CD14-positive monocyte (primary cell): Measurements from ENCODE around the gene CCDC106. TPM values are rescaled to one million over a fixed set of nuclear protein-coding genes. Genes with fewer than 3 reads are reported as not detected.

ENCODE experiments used
- DNase-seq, 3 donors: peaks; one replicate each; pipeline ENCODE4 v3.0.0-alpha.2; 2011 to 2022
- H2AFZ ChIP-seq: 2 replicates; pipeline ENCODE4 v1.6.0; 2012; ENCODE audit warnings: mild to moderate bottlenecking, low read depth, low read length, inconsistent platforms; ENCODE audit not compliant: insufficient read depth, poor library complexity, severe bottlenecking
- H3K27ac ChIP-seq, 2 donors: 1 replicate in 1 of 2; 2 replicates in 1 of 2; pipeline ENCODE4 v1.5.1; 2012 to 2013; ENCODE audit warnings: low read length in 2 of 2, control low read depth in 1 of 2, inconsistent platforms in 1 of 2, low read depth in 1 of 2, mild to moderate bottlenecking in 1 of 2
- H3K27me3 ChIP-seq, 2 donors: one replicate each; pipeline versions ENCODE4 v1.6.0 to v1.6.1; 2011 to 2013; ENCODE audit warnings: low read length in 2 of 2; ENCODE audit not compliant: control insufficient read depth in 2 of 2, insufficient read depth in 2 of 2
- H3K36me3 ChIP-seq, 2 donors: replicated peaks in 1 of 2; 1 replicate in 1 of 2; 2 replicates in 1 of 2; pipeline versions ENCODE4 v1.5.1 to v1.6.1; 2012 to 2013; ENCODE audit warnings: low read length in 2 of 2, control low read depth in 1 of 2, inconsistent platforms in 1 of 2, mild to moderate bottlenecking in 1 of 2; ENCODE audit not compliant: insufficient read depth in 2 of 2, control insufficient read depth in 1 of 2
- H3K4me1 ChIP-seq, 2 donors: 1 replicate in 1 of 2; 2 replicates in 1 of 2; pipeline versions ENCODE4 v1.5.1 to v1.6.1; 2012 to 2013; ENCODE audit warnings: low read length in 2 of 2, control low read depth in 1 of 2, inconsistent platforms in 1 of 2, mild to moderate bottlenecking in 1 of 2, moderate library complexity in 1 of 2; ENCODE audit not compliant: insufficient read depth in 2 of 2, control insufficient read depth in 1 of 2
- H3K4me2 ChIP-seq: replicated peaks from 2 replicates; pipeline ENCODE3; 2012; ENCODE audit warnings: low read length, moderate library complexity, mild to moderate bottlenecking; ENCODE audit not compliant: poor library complexity, severe bottlenecking; ENCODE audit errors: extremely low read depth
- H3K4me3 ChIP-seq, 3 experiments: fragments of 200-600 bp in 1 of 3; sonication (generic) in 1 of 3; replicated peaks in 1 of 3; 1 replicate in 2 of 3; 2 replicates in 1 of 3; pipeline ENCODE4 v1.5.1; 2011 to 2013; ENCODE audit warnings: low read length in 3 of 3, mild to moderate bottlenecking in 3 of 3, control low read depth in 2 of 3, low read depth in 2 of 3, inconsistent platforms in 1 of 3, moderate library complexity in 1 of 3
- H3K79me2 ChIP-seq: 2 replicates; pipeline ENCODE4 v1.6.0; 2012; ENCODE audit warnings: mild to moderate bottlenecking, control low read depth, inconsistent platforms, low read length, moderate library complexity; ENCODE audit not compliant: insufficient read depth
- H3K9ac ChIP-seq: 2 replicates; pipeline ENCODE4 v1.6.0; 2017; ENCODE audit warnings: low read length, mild to moderate bottlenecking; ENCODE audit not compliant: insufficient read depth, poor library complexity, severe bottlenecking
- H3K9me3 ChIP-seq, 2 donors: replicated peaks in 1 of 2; 1 replicate in 1 of 2; 2 replicates in 1 of 2; pipeline versions ENCODE4 v1.5.1 to v1.6.1; 2012 to 2013; ENCODE audit warnings: low read length in 2 of 2, control low read depth in 1 of 2; ENCODE audit not compliant: control insufficient read depth in 1 of 2, insufficient read depth in 1 of 2
- H4K20me1 ChIP-seq: 2 replicates; pipeline ENCODE4 v1.6.0; 2012; ENCODE audit warnings: mild to moderate bottlenecking, low read length, control low read depth, moderate library complexity; ENCODE audit not compliant: insufficient read depth
- H3K27ac Mint-ChIP-seq, 7 donors: one replicate each; pipeline ENCODE4 v1.8.0; 2020; ENCODE audit warnings: mild to moderate bottlenecking in 7 of 7, mixed read lengths in 7 of 7, moderate library complexity in 6 of 7, inconsistent platforms in 2 of 7
- H3K27me3 Mint-ChIP-seq, 3 donors: one replicate each; pipeline ENCODE4 v1.8.0; 2021 to 2022; ENCODE audit warnings: low read depth in 3 of 3, mild to moderate bottlenecking in 3 of 3, mixed read lengths in 3 of 3, moderate library complexity in 3 of 3, inconsistent platforms in 1 of 3
- H3K36me3 Mint-ChIP-seq, 2 donors: one replicate each; pipeline ENCODE4 v1.8.0; 2020; ENCODE audit warnings: mixed read lengths in 2 of 2, inconsistent platforms in 1 of 2, mild to moderate bottlenecking in 1 of 2
- H3K4me1 Mint-ChIP-seq: one replicate; pipeline ENCODE4 v1.8.0; 2020; ENCODE audit warnings: mild to moderate bottlenecking, mixed read lengths
- H3K4me3 Mint-ChIP-seq, 2 donors: one replicate each; pipeline ENCODE4 v1.8.0; 2020; ENCODE audit warnings: mild to moderate bottlenecking in 2 of 2, mixed read lengths in 2 of 2, moderate library complexity in 1 of 2
- H3K9me3 Mint-ChIP-seq, 7 donors: one replicate each; pipeline ENCODE4 v1.8.0; 2020 to 2022; ENCODE audit warnings: mixed read lengths in 7 of 7, mild to moderate bottlenecking in 6 of 7, moderate library complexity in 6 of 7, inconsistent platforms in 2 of 7
- CTCF ChIP-seq: fragments of 200-600 bp; IDR thresholded peaks from one replicate; pipeline ENCODE4 v1.8.0; 2022; ENCODE audit warnings: antibody characterized with exemption, mild to moderate bottlenecking
- WGBS: methylation state at CpG from one replicate; pipeline ENCODE4 v1.1.5; 2013; ENCODE audit warnings: missing lambda C conversion rate; ENCODE audit not compliant: insufficient coverage; 5-methylcytosine and 5-hydroxymethylcytosine counted together
- intact Hi-C, 2 donors: fragments of 100-400 bp; cut with micrococcal nuclease; formaldehyde crosslinking; loops; one replicate each; pipeline versions ENCODE4 v1.15.0 to v1.15.1; 2023
- polyA plus RNA-seq, 3 donors: library from polyadenylated mRNA; depleted of rRNA in 1 of 3; unstranded in 2 of 3; stranded (reverse) in 1 of 3; fragments of 300-500 nt in 2 of 3; fragments of >200 nt in 1 of 3; fragmentation: Illumina TruSeq in 2 of 3; gene quantifications; 1 replicate in 2 of 3; 2 replicates in 1 of 3; pipeline ENCODE4 v1.2.3, GENCODE V29; 2012 to 2021

Gene CCDC106
- polyA plus RNA-seq, 3 donors: 0.74 to 2.4 (median 1.2) TPM

GRCh38 chr19:55693336-55693974 lies 45.4 kb downstream of the CCDC106 start:
- no peaks in the 10 kb centered on the region for H3K27me3 ChIP-seq
- no peaks in the 10 kb centered on the region for H3K4me1 Mint-ChIP-seq
- H3K4me3 ChIP-seq: no peak overlapping the region
- no peak for DNase-seq
- H3K9me3 ChIP-seq: no peaks in the 10 kb centered on the region
- H3K4me2 ChIP-seq: no peak overlapping the region
- peaks cover 88 to 99% of the 10 kb centered on the region in 2 donors for H3K36me3 ChIP-seq
- H3K79me2 ChIP-seq: no peaks in the 10 kb centered on the region
- peaks cover 69 to 94% of the 10 kb centered on the region in 2 donors for H3K36me3 Mint-ChIP-seq
- peaks cover 74% of the 10 kb centered on the region for H4K20me1 ChIP-seq
- intact Hi-C loops: no loop called here
- no peaks in the 10 kb centered on the region for H3K27me3 Mint-ChIP-seq
- H3K9me3 Mint-ChIP-seq: no peaks in the 10 kb centered on the region
- no peak for TF ChIP-seq CTCF
- H3K4me1 ChIP-seq: no peaks in the 10 kb centered on the region
- H3K27ac ChIP-seq: no peak overlapping the region
- peak overlapping the region in 1 of 2 donors; percentile 24 for H3K4me3 Mint-ChIP-seq
- no peak overlapping the region for H3K9ac ChIP-seq
- H3K27ac Mint-ChIP-seq: peak overlapping the region in 4 of 7 donors; percentile 15 to 66 (median 38)
- 98% methylated on average over 16 of the region's 20 CpGs for WGBS
- H2AFZ ChIP-seq: no peak overlapping the region

- WGBS: 93% methylated on average over 11 of the region's 15 CpGs
- TF ChIP-seq CTCF: no peak
- intact Hi-C loops: no loop called here
- H4K20me1 ChIP-seq: peaks cover 67% of the 10 kb centered on the region
- DNase-seq: no peak
- H3K4me3 Mint-ChIP-seq: no peak overlapping the region
- no peaks in the 10 kb centered on the region for H3K4me1 Mint-ChIP-seq
- H3K27me3 Mint-ChIP-seq: no peaks in the 10 kb centered on the region
- no peaks in the 10 kb centered on the region for H3K4me1 ChIP-seq
- no peak overlapping the region for H3K4me3 ChIP-seq
- H3K27me3 ChIP-seq: no peaks in the 10 kb centered on the region
- H3K9me3 ChIP-seq: no peaks in the 10 kb centered on the region
- peaks cover 70 to 94% of the 10 kb centered on the region in 2 donors for H3K36me3 Mint-ChIP-seq
- H3K27ac ChIP-seq: no peak overlapping the region
- H3K27ac Mint-ChIP-seq: peak overlapping the region in 1 of 7 donors; percentile 21
- H3K79me2 ChIP-seq: no peaks in the 10 kb centered on the region
- H3K4me2 ChIP-seq: no peak overlapping the region
- peaks cover 0 to 2% (median 0%) of the 10 kb centered on the region in 7 donors for H3K9me3 Mint-ChIP-seq
- H3K36me3 ChIP-seq: peaks cover 80 to 98% of the 10 kb centered on the region in 2 donors
- H3K9ac ChIP-seq: no peak overlapping the region
- no peak overlapping the region for H2AFZ ChIP-seq
Measured at GRCh38 chr19:55694241-55694655, 46.2 kb downstream of the CCDC106 start.
